Fibroblast of pulmonary artery (primary cell): ENCODE data around the gene OR6S1.
"Not testable (repeated sequence)": the region's sequence is repeated elsewhere in the genome, so short reads cannot be mapped to it uniquely, and the experiment has no call there.

Source experiments
- DNase-seq: peaks from one replicate; pipeline ENCODE4 v3.0.0-alpha.2; 2010; ENCODE audit warnings: low read depth
- H3K4me3 ChIP-seq: replicated peaks from 2 replicates; pipeline ENCODE4 v1.5.1; 2011; ENCODE audit warnings: low read depth, mild to moderate bottlenecking, control low read depth, low read length, moderate library complexity
- CTCF ChIP-seq: IDR thresholded peaks from 2 replicates; pipeline ENCODE4 v1.5.1; 2011; ENCODE audit warnings: mild to moderate bottlenecking, control low read depth, low read length, inconsistent platforms; ENCODE audit errors: missing control alignments

The OR6S1 gene

GRCh38 chr14:20597108-20597507 is 44.4 kb downstream of the OR6S1 start:
- no peak for DNase-seq
- no peak for TF ChIP-seq CTCF
- H3K4me3 ChIP-seq, result no peak overlapping the region

GRCh38 chr14:20595726-20596125 is 45.8 kb downstream of the OR6S1 start:
- DNase-seq, H3K4me3 ChIP-seq: not testable (repeated sequence)

GRCh38 chr14:20592574-20592973 is 48.9 kb downstream of the OR6S1 start:
- TF ChIP-seq CTCF, result no peak
- no peak overlapping the region for H3K4me3 ChIP-seq
- DNase-seq, result no peak

- TF ChIP-seq CTCF, result no peak
- DNase-seq, result no peak
- no peak within 1 kb of the TSS for H3K4me3 ChIP-seq
These were observed 50.3 kb downstream of the OR6S1 start, which contains the start of gene RNASE12 for GRCh38 chr14:20591235-20591634. Gene RNASE12, minus strand, starts transcription at chr14:20591376. Its CDS starts 653 bp downstream, at chr14:20590723.
